ENCODE measurements around the gene GFY.

DNA sequence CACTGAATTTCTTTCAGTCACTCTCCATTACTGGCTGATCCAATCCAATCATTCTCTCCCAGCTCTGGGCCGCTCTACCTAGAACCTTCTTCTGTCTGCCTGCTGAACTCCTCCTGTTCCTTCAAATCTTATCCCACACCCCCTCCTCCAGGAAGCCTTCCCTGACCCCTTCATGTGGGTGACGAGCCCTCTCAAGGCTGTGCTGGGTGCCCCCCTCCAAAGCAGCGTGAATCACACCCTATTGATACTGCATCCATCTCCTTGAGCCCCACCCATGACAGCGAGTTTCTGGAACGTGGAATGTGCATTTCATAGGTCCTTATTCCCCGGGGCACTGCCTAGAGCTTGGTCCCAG is 23.2 kb downstream of the GFY start:
- no peak for TF ChIP-seq ZNF70 (CRISPR knock-in tag; IDR thresholded peaks at IDR 0.05)
- TF ChIP-seq OSR1 (CRISPR knock-in tag; IDR thresholded peaks at IDR 0.05), result no peak
- TF ChIP-seq, protein P1, sequence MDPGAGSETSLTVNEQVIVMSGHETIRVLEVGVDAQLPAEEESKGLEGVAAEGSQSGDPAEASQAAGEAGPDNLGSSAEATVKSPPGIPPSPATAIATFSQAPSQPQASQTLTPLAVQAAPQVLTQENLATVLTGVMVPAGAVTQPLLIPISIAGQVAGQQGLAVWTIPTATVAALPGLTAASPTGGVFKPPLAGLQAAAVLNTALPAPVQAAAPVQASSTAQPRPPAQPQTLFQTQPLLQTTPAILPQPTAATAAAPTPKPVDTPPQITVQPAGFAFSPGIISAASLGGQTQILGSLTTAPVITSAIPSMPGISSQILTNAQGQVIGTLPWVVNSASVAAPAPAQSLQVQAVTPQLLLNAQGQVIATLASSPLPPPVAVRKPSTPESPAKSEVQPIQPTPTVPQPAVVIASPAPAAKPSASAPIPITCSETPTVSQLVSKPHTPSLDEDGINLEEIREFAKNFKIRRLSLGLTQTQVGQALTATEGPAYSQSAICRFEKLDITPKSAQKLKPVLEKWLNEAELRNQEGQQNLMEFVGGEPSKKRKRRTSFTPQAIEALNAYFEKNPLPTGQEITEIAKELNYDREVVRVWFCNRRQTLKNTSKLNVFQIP (CRISPR knock-in tag; IDR thresholded peaks at IDR 0.05; ENCODE audit: borderline replicate concordance, low read depth), result no peak
